ENCODE measurements around the gene ATOX1.

GRCh38 chr5:151738125-151738848 is 20.1 kb downstream of the ATOX1 start:
- TF ChIP-seq, protein P1, sequence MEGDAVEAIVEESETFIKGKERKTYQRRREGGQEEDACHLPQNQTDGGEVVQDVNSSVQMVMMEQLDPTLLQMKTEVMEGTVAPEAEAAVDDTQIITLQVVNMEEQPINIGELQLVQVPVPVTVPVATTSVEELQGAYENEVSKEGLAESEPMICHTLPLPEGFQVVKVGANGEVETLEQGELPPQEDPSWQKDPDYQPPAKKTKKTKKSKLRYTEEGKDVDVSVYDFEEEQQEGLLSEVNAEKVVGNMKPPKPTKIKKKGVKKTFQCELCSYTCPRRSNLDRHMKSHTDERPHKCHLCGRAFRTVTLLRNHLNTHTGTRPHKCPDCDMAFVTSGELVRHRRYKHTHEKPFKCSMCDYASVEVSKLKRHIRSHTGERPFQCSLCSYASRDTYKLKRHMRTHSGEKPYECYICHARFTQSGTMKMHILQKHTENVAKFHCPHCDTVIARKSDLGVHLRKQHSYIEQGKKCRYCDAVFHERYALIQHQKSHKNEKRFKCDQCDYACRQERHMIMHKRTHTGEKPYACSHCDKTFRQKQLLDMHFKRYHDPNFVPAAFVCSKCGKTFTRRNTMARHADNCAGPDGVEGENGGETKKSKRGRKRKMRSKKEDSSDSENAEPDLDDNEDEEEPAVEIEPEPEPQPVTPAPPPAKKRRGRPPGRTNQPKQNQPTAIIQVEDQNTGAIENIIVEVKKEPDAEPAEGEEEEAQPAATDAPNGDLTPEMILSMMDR (IDR thresholded peaks at IDR 0.05): no peak
- TF ChIP-seq EP300 (IDR thresholded peaks at IDR 0.05) (no peak), POLR2A (IDR thresholded peaks at IDR 0.05) (no peak)
